HG03196 (cell line): ENCODE results near the gene FAIM2.
A peak's percentile ranks its signal among the peaks of the same experiment; 100 is the strongest.

Source experiments
- ATAC-seq: cut with Tn5 transposase; IDR thresholded peaks from one replicate; pipeline ENCODE4 v1.9.1; 2021; ENCODE audit not compliant: unreplicated experiment

The FAIM2 gene

GRCh38 chr12:49903700-49904423, at the start of gene FAIM2:
Gene FAIM2 (minus strand): TSS chr12:49903900. CDS start chr12:49903792, 108 bp downstream.
- no peak for ATAC-seq

DNA sequence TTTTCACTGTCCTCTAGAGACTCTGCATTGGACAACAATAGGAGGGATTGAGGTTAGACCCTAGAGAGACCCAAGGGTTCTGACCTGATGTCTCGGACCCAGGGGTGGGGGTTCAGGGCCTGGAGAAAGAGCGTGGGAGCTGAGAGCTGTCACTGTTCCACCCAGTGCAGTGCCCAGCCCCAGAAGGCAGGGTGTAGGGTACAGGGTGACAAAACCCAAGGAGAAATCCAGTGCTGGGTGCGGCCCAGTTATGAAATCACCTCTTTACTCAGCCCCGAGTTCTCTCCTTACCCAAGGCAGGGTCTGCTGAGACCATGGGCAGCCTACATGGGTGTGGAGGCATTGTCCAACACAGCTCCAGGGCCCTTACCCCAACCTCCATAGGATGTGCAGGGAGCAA, 49.5 kb upstream of the FAIM2 start:
- ATAC-seq = no peak

GRCh38 chr12:49952391-49953055, 48.8 kb upstream of the FAIM2 start:
- no peak for ATAC-seq

GRCh38 chr12:49951411-49952240, 47.9 kb upstream of the FAIM2 start:
- ATAC-seq = no peak

- no peak for ATAC-seq
These were observed 46.9 kb upstream of the FAIM2 start, which contains the start of gene AQP2 for GRCh38 chr12:49950273-49951251. Gene AQP2 (plus strand): TSS chr12:49950737. CDS start chr12:49950831, 94 bp downstream.

DNA sequence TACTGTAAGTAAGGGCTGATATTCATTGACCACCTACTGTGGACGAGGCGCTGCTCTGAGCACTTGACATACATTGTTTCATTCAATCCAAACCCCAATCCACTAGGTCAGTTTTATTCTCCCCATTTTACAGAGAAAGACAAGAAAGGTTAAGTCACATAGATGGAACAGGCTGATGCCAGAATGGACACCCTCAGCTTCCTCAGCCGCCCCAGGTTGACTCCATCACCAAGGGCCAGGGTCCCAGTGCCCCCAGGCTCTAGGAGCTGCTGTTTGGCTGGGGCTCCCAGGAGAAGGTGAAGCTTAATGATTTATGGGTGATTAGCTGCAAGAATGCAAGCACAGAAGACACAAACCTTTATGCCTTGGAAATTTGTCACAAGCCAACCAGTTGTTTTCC, 46.2 kb upstream of the FAIM2 start:
- ATAC-seq = no peak

- no peak for ATAC-seq
These were observed 45.5 kb upstream of the FAIM2 start for GRCh38 chr12:49948866-49949845.

GRCh38 chr12:49947593-49948226, 44.0 kb upstream of the FAIM2 start:
- ATAC-seq = no peak

- ATAC-seq = no peak
These were observed 42.8 kb upstream of the FAIM2 start for GRCh38 chr12:49946497-49946896.

GRCh38 chr12:49946086-49946485, 42.4 kb upstream of the FAIM2 start:
- no peak for ATAC-seq

- ATAC-seq = peak; percentile 65
These were observed 41.8 kb upstream of the FAIM2 start for GRCh38 chr12:49945394-49946080.

DNA sequence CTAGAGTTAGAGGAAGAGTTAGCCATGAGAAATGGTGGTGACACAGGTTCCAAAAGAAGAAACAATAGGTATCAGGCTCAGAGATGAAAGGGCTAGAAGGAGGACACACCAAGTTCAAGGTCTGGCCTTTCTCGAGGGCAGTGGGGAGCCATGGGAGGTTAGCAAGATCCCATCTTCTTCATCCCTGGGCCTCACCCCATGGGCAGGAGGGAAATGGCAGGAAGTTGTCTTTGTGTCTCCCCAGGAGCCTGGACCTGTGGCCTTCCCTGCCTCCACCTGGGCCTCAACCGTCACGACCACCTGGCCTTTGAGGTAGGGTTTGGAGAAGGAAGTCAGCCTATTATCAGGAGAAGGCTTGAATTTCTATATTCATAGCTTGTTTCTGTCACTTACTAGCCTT, 41.0 kb upstream of the FAIM2 start:
- ATAC-seq = no peak

DNA sequence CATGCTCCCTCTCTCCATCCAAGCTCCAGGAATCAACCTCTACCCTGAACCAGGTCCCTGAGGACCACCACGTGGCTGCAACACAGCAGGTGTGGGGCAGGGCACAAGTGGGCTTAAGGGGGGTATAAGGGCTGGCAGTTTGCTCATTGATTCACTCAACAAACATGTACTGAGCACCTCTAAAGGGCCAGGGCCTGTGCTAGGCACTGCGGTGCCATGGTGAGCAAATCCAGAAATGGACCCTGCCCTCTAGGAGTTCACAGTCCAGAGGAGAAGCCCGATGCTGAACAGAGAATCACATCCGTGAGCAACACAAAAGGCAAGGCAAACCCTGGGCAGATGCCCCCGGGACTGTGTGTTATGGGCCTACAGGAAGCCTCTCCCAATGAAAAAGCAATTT, 40.3 kb upstream of the FAIM2 start:
- no peak for ATAC-seq

GRCh38 chr12:49943625-49943960, 39.9 kb upstream of the FAIM2 start:
- no peak for ATAC-seq

DNA sequence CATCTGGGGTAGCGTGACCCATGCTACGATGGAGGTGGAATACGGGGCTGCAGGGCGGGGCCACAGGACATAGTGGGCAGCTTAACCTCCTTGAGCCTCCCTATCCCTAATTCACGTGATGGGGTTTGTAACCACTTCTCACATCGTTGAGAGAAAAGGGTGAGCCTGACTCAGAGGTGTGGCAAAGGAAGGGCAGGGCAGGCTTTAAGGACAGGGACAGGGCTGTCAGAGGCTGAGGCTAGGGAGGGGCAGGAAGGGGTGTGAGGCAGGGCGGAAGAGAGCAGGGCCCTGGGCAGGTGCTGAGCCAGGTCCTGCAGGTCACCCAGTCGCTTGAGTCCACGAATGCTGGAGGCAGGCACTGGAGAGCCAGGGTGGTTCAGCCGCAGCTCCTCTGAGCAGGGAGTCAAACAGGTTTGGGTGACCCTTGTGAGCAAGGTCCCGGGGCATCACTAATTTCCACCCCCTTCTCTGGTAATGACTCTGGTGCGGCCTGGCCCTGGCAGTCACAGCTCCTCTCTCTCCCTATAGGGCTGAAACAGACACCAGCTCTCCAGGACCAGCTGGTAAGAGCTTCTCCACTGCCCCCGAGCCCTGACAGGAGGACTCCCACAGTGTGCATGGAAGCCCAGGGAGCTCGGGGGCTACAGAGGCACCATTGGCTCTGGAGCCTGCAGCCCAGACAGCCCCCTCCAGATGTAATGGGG, 39.4 kb upstream of the FAIM2 start:
- no peak for ATAC-seq

DNA sequence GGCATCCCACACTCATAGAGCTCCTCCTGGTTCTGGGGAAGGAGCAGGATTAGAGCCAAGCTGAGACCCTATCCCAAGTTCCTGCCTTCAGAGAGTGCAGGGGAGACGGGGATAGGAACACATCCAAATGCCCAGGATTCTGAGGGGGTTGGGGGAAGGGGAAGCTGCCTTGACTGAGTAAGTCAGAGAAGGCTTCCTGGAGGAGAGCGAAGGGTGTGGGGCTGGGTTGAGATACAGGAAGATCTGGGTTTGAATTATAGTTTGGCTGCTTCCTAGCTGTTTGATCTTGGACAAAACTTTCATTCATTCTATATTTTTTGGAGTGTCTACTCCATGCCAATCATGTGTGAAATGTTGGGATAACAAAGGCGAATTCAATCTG, 38.8 kb upstream of the FAIM2 start:
- ATAC-seq = no peak

DNA sequence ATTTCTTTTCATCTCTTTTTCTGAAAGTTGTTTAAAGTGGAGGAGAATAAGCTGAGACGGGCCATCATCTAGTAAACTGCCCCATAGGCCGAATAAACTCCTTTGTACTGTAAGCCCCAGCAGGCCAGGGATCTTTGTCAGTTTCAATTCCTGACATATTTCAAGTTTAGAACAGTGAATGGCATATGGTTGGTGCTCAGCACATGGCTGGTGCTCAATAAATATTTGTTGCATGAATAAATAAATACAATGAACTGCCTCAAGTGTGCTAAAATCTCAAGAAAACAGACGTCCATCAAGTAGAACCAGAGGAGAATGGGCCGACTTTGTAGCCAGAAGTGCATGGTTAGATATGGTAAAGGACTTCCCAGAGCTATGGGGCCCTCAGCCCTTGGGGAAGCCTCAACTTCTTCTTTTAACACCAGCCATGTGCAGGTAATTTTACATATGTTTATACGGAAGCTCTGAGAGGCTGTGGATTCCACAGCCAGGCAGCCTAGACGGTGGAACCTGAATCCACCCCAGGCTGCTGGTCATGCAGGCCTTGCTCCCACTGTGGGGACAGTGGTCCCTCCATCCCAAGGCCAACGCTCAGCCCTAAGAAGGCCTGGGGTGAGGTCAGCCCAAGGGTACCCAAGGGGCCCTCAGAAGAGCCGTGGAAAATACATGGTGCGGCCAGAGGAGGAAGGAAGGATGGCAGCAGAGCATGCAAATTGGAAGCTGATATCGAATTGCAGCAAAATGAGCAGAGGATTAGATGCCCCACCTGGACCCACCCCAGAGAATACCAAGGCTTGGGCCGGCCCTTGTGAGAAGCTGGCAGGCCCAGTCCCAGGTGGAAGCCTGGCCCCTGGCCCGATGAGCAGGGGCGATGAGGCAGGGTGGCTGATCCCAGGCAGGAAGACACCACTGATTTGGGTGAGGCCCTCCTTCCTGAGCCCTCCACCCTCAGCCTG, 38.1 kb upstream of the FAIM2 start:
- ATAC-seq = no peak
